HG02759 (cell line): Measurements from ENCODE around the gene KRT36.

Experiments used
- ATAC-seq: cut with Tn5 transposase; IDR thresholded peaks from one replicate; pipeline ENCODE4 v1.9.1; 2021; ENCODE audit warnings: mild to moderate bottlenecking, moderate library complexity; ENCODE audit not compliant: unreplicated experiment

The KRT36 gene

DNA sequence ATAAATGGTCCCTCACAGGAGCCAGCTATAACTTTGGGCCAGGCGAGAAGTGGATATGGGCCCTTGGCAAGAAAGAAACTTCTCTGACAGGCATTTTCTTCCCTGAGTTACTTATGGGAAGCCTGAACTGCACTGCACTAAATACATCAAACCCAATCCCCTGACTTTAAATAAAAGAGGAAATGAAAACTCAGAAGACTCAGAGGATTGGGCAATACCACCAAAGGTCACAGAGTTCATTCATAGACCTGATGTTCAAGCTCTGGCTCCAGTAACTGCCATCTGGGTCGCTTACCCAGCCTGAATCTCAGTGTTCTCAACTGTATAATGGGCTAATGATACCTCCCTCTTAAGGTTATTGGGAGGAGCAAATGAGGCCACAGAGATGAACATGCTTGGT lies 9.6 kb downstream of the KRT36 start:
- no peak for ATAC-seq

DNA sequence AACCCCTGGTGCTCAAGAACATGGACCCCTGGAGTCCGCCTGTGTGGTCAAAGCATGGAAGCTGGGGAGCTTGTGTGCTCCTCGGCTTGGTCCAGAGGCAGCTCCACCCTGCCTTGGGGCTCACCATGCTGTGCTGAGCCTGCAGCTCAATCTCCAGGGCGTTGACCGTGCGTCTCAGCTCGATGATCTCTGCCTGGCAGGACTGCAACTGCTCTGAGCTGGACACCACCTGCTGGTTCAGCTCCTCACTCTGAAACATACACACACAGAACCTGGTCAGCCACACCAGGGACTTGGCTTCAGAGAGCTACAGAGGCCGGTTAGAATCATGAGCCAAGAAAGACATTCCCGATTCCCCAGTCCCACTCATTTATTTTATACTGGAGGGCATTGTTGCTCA lies 11.5 kb downstream of the KRT36 start:
- ATAC-seq: no peak

DNA sequence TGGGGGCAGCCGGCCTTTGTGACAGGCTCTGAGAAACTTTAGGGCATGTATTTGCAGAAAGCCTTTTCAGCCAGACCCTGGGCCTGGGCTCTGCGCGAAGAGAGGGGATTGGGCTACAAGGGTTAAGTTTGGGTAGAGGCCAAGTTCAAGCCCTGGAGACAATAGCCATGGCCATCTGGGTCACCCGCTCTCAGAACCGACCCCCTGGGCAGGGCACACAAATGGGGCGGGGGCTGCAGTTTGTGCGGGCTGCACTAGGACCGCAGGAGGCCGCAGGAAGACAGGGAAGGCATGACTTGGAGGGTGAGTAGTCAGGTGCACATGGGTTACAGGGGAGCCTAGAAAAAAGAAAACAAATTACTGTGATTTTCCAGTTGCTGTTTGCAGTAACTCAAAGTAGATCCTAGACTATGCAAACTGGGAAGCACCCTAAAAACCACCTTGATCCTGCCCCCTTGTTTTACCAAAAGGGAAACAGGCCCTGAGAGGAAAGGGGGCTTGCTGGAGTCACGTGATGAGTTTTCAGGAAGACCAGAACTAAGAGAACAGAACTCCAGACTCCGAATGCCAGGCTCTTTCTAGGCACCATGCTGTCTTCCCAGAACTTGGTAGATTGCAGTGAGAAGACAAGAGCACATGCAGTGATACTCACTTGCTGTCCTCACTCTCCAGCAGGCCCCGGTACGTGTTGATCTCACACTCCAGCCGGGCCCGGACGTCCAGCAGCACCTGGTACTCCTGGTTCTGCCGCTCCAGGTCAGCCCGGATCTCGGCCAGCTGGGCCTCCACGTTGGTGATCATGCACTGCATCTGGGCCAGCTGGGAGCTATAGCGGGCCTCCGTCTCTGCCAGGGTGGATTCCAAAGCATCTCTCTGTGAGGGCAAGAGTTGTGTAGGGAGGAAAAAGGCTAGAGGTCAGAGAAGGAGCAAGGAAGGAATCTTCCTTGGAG lies 12.6 kb downstream of the KRT36 start:
- no peak for ATAC-seq

DNA sequence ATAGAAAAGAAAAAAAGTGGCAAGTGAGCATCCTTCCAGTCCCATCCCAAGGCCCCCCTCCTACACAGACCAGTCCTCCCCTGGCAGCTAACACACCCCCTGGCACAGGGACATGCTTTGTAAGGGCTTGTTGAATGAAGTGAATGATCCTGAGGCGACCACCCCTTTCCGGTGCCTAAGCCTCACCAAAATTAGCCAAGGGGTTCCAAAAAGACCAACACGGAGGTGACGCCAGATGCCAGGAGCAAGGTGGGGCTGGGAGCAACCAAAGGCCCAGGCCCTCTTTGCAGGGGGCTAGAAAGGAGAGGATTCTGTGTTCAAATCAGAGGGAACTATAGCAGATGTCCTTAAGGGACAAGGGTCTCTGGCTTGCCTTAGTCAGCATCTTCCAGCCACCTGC lies 14.3 kb downstream of the KRT36 start:
- ATAC-seq: no peak

DNA sequence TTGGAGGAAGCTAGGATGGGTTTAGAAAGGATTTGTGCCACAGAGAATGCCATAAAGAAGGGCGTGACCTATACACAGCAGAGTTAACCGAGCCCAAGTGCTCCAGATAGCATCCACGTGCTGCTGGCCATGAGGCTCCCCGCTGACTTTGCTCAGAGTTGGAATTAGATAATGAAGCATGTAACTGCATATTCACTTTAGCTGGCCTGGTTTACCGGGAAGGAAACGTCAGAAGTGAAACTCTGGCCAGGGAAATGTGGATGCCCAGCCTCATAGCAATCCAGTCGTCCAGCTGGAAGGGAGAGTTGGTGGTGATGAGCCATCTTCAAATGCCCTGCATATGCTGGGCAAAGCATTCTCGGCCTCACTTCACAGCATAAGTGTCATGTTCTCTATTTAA lies 14.8 kb downstream of the KRT36 start:
- no peak for ATAC-seq

DNA sequence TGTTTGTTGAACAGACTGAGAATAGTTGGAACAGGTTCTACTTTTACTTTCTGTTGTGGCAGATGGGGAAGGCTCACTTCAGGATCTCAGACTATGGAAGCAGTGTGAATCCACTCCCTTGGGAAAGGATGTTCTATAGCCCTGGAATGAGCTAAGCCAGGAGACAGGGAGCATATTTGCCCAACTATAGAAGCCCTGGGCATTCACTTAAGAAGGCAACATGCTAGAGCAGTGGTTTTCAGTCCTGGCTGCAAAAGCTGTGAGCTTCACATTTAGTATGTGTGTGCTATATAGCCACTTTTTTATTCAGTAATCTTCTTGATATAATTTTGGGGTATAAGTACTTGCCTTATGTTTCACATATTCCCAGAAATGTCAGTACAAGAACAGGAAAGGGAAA lies 21.4 kb downstream of the KRT36 start:
- ATAC-seq: no peak

DNA sequence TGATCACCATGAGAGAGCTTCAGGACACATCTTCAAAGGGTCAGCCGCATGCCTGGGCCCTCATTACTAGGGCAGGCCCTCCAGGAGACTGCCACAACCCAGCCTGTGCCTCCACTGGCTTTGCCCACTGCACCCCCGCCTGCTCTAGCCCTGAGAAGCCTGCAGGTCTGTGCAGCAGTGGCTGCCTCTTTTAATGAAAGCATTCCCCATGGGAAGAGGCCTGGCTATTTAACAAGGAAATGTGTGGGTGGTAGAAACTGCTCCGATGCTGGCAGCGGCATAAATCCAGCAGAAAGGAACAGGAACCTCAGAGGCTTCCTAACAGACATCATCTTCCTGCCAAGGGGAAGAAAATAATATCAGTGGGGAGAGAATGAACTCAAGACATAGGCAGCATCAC lies 22.1 kb downstream of the KRT36 start:
- no peak for ATAC-seq

DNA sequence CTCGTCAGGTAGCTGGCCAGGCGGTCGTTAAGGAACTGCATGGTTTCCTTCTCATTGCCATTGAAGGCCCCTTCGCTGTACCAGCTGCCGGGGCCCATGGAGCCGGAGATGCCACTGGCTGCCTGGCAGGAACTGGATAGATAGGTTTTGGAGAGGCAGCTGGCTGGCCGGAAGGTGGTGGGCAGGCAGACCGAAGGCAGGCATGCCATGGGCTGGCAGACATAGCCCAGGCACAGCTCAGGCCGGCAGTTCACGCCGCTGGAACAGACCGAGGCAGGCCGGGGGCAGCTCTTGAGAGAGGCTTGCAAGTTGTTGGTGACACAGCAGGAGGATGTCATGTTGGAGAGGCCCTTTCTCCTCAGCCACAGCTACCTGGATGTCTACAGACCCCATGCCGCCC lies 22.7 kb downstream of the KRT36 start, which contains the start of gene KRT32:
KRT32 (minus strand) TSS at position 399 of the 400 bp plus-strand sequence; CDS start at position 338, 61 bp downstream.
- no peak for ATAC-seq

DNA sequence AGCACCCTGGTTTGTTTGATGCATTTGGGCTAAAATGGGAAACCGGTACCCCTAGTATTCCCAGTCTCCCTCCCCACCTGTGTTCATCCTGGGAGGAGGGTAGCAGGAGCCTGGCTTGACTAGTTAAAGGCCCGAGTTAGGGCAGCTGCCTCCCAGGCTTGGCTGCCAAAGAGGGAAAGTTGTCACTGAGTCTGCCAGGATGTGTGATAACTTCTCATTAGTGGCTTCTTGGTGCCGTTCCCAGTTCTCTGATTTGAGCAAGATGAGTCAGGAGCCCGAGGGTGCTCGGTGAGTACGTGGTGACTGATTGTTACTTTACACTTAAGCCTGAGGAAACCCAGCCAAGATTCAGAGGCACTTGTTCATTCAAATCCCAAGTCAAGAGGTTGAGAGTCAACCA lies 25.0 kb downstream of the KRT36 start:
- ATAC-seq: no peak

DNA sequence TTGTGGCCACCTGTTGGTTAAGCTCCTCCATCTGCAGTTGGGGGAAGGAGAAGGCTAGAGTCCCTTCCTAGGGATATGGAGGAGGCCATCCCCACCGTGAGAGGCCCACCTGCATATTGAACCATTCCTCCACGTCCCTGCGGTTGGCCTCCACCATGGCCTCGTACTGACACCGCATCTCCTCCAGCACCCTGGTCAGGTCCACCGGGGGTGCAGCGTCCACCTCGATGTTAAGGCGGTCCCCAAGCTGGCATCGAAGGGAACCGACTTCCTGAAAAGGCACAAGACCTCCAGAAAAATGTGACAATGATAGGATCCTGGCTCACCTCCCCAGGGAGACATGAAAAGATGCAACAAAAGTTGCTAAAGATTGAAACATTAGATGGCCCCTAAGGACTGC lies 25.5 kb downstream of the KRT36 start:
- no peak for ATAC-seq

DNA sequence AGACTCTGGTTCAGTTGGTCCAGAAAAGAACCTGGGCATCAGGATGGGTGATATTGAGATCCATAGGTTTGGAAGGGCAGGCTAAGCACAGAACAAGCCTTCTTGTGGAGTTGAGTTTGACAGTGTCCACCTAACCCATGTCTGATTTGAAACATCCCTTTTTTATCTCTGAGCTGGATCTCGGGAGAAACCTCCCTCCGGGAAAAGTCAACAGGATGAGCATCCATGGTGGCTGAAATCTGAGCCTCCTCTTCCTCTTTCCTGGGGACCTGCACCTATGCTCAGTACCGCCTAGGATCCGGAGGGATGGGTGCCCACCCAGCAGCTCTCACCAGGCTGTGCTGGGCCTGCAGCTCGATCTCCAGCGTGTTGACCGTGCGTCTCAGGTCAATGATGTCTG lies 26.0 kb downstream of the KRT36 start:
- ATAC-seq: no peak

DNA sequence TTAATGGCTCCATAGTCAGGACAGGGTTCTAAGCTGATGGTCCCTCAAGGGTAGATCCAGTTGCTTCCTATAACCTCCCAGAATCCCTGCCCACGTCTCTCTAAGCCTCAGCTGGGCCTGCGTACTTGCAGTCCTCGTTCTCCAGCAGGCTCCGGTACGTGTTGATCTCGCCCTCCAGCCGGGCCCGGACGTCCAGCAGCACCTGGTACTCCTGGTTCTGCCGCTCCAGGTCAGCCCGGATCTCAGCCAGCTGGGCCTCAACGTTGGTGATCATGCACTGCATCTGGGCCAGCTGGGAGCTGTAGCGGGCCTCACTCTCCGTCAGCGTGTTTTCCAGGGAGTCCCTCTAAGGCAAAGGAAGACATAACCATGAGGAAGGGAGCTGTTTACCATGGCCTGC lies 27.0 kb downstream of the KRT36 start:
- no peak for ATAC-seq

DNA sequence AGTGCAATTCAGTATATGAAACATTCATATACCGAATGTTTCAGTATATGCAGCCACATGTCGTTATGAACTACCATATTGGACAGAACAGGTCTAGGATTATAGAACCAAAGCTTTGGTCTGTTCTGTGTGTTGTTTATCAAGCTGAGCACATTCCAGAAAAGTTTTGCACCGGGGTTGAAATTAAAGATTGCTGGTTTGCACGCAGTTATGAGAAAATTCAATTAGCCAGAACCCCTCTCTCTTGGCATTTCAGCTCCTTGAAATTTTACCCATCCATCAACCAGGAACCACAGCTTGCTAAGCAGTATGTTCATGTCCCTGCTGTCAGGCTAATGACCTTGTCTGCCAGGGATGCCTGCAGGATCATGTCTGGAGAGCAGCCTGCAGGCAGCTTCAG lies 32.0 kb downstream of the KRT36 start:
- ATAC-seq: no peak

DNA sequence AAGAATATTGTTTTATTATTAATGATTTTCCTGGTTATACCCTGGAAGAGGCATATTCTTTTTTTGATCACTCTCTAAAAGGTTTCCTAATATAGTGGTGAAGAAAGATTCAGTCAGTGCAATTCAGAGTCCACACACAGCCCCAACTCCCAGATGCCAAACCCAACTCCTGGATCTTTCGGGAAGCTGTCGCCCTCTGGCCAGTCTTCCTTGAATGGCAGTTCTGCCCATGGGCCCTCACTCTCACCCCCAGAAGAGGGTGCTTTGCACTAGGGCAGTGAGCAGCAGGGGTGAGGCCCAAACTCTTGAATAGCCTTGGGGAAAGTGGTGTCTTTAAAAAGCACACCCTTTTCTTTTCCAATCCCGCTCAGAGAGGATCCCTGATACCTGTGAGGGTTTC lies 33.5 kb downstream of the KRT36 start:
- no peak for ATAC-seq

DNA sequence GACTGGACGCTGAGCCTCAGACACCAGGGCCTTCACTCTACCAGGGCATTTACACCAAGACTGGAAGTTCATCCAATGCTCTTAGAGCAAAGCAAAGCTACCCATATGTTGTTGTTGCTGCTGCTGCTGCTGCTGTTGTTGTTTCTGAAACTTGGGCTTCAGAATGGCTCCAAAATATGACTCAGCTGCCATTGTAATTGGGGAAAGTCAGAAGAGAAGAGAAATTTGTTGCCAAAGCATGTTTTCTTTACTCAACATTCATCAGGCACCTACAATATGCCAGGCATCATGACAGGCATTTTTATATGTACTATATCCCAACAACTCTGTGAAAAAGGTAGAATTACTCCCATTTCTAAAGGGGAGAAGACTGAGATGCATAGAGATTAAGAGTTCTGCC lies 34.5 kb downstream of the KRT36 start:
- no peak for ATAC-seq

DNA sequence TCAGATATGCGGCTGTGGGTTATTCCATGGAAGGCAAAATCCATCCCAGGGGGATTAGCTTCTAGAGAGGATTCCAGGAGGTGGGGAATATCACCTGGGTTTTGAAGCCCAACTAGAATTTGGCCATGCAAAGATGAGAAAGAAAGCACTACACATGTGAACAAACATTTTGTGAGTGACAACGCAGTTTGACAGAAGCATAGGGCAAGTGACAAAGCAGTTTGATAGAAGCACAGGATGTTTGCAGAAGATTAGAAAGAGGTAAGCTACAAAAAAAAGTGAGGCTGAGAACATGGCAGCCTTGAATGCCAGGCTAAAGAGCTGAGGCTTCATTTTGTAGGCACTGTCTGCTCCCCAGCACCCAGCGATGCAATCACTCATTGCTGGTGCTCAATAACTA lies 36.6 kb downstream of the KRT36 start:
- no peak for ATAC-seq

DNA sequence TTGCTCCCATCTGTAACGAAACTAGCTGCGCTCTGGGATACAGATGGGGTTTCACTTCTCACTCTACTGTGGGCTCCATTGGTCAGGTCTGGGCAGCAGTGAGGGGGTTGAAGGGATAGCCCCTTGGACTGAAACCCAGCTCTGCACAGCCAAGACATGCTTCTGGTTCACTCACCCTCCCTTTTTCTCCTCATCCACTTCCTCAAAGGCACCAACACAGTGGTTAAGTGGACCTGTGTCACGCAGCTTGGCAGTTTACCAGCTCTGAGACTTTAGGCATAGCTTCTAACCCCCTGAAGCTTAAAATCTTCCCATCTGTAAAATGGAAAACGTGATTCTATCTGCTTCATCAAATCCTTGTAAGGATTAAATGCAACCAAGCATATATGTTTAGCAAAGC lies 37.4 kb downstream of the KRT36 start:
- ATAC-seq: no peak

DNA sequence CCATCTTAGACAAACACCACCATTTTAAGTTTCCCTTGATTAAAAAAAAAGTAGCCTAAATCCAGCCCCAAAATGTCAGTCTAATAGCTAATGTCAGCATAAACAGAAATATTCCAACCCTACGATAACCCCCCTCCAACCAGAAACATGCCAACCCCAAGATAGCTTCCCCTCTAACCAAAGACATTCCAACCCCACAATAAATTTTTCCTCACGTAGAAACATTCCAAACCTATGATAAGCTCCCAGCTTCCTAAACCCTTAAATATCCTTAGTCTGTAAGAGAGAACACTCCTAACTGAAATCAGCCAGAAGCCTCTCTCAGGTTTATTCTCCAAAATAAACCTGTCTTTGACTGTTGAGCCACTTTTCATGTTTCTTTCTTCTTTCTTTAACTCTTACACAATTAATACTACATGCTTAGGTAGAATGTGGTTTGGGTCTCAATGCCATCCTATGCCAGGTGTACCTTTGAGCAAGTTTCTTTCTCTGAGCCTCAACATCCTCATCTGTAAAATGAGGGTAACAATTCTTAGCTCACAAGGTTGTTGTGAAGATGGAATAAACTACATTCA lies 38.5 kb downstream of the KRT36 start:
- ATAC-seq: no peak

DNA sequence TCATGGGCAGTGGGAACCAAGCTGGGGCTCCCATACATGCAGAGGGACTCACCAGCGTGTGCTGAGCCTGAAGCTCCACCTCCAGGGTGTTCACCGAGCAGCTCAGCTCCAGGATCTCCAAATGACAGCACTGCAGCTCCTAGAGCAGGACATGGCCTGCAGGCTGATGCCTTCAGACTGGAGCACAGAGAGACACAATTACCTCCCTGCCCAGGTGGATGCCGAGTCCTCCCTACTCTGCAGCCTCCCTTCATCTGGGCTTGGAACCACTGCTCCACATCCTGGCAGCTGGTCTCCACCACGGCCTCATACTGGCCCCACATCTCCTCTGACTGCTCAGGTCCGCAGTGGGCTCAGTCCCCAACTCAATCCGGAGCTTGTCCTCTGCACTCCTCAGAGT lies 40.7 kb downstream of the KRT36 start:
- no peak for ATAC-seq

DNA sequence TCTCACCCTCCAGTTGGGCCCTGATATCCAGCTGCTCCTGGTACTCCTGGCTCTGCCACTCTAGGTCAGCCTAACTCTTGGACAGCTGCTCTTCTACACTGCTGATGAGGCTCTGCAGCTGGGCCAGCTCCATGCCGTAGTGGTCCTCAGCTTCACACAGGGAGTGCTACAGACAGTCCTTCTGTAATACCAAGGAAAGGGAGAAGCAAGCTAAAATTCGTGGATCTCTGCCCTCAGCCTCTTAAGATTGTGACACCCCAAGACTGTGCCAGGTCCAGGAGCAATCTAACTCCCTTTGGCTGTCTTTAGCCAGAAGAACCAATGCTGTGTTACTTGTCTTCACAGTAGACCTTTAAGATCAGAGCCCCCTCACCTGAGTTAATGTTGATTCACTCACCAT lies 41.2 kb downstream of the KRT36 start:
- ATAC-seq: no peak

DNA sequence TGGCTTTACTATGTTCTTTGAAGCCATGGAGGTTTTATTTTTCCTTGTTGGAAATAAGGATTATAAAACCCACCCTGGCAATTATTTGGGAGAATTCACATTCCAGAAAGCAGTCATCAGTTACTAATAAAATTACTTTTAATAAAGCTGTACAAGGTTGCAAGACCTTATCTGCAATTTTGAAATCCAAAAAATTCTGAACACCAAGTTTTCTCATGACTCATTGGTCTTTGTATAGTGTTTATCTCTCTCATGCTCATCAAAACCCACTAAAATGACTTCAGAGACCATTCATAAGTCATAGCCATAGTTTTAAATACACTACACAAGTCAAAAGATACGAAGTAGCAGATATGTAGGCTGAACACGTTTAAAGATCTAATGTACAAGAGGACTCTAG lies 42.9 kb downstream of the KRT36 start:
- no peak for ATAC-seq

DNA sequence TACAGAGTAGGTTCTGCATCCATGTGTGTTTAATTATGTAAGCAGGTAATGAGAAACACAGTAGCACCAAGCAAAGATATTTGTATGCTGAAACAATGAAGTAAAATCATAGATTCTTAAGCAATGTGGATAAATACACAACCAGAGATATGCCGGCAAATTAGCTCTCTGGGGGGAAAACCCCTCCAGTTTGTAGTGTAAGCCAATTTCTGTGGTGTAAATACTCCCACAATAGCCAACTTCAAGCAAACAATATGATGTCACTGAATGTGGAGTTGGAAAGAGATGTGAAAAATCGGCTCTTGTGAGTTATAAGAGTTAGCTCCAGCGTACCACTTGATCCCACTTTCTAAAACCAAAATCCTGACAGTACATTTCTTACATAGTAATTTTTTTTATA lies 45.1 kb downstream of the KRT36 start:
- ATAC-seq: no peak

DNA sequence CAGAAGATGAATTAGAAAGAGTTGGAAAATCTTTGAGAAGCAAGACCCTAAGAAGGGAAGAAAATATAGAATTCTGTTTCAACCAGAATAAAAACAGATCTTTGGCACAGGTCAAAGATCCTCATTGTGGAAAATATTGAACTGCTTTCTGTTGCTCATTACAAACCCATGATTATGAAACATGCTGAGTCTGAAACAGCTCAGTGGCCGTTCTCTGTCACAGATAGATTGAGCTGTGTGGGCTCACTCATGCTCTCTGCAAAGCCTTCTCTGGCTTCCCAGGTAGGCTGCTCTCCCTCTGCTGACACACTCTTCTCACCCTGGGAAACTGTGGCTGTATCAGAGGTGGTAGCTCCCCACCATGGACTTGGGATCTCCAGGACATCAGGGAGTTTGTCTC lies 45.5 kb downstream of the KRT36 start:
- no peak for ATAC-seq
